IPS DF 4.7 (cell line): ENCODE measurements around the gene PNLIPRP2.

Source experiments
- DNase-seq: peaks from one replicate; pipeline ENCODE4 v3.0.0-alpha.2; 2013; ENCODE audit warnings: low spot score; ENCODE audit errors: extremely low read depth

The PNLIPRP2 gene

DNA sequence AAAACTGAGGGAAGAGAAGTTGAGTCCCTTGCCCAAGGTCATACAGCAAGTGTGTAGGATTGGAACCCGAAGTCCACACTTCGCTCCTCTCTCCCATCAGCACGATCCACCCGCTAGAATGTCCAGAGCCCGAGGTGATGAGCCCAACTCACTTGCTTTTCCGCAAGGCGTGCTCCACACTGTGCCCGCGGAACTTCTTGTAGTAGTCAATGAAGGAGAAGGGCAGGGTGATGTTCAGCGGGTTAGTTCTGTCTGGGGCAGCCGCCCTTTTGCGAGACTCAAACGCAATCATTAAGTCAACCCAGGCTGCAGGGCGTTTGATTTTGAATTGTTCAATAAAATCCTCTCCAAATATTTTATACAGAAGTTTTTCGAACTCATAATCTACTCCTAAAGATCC, 58.6 kb downstream of the PNLIPRP2 start:
- no peak for DNase-seq

DNA sequence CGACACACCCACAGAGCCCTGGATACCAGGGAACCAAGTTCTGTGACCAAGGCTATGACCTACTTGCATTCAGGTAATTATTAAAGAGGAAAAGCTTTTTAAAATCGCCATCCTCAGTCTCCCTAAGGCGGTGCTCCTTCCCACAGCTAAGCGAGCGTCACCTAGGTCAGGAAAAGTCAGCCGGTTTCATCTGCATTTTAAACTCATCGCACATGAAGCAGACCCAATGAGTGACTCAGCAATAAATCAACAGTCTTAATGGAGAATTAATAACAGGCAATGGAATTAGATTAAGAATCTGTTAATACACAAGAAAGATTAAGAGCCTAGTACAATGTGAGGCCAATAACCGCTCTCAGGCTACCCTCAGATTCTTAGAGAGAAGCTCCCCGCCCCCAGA, 62.4 kb downstream of the PNLIPRP2 start:
- no peak for DNase-seq

DNA sequence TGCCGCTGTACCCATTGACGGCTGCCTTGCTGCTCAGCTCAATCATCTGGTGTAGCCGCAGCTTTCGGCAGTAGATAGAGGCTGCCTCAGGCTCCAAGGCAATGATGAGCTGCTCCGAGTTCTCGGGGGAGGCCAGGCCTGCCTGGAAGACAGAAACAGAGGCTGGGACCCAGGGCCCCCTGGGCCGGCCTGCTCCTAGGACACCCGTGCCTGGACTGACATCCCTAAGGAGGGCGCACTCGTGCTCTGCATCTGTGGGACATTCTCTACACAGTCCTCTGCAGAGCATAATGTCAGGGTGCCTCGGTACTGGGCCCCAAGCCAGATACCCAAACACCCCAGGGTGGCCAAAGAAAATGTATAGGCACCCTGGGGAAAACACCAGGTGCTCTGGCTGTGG, 63.1 kb downstream of the PNLIPRP2 start:
- DNase-seq, result no peak

DNA sequence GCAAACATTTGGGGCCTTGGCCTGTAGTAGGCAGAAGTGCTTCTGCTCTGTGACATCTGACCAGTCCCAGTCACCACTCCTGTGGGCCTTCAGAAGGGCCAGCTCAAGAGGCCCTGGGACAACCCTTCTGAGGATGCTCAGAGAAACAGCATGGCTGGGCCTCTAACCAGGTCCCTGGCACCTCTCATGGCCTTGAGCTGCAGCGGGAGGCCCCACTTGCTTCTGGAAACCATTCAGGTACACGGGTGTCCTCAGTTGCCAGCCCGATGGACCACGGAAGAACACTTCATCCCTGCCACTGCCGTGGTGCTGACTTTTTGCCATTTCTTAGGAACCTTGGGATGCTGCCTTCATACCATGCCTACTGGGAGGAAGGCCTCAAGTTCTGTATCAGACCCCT, 64.0 kb downstream of the PNLIPRP2 start:
- no peak for DNase-seq

DNA sequence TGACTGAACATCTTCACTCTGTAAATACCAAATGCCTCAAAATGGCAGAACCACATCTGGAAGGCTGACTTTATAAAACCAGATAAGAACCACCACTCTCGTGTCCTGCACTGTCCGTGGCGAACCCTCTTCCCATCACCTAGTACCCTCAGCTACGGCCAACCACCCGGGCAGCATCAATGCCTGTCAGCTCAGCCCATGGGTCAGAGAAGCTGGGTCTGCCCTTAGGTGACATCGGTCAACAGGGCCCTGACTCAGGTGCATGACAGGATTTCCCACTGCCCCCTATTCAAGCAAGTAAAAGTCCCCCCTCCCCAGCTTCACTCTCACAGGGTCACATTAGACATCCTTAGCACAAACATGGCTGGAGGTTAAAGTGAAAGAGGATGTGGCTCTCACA, 65.1 kb downstream of the PNLIPRP2 start:
- DNase-seq, result no peak

DNA sequence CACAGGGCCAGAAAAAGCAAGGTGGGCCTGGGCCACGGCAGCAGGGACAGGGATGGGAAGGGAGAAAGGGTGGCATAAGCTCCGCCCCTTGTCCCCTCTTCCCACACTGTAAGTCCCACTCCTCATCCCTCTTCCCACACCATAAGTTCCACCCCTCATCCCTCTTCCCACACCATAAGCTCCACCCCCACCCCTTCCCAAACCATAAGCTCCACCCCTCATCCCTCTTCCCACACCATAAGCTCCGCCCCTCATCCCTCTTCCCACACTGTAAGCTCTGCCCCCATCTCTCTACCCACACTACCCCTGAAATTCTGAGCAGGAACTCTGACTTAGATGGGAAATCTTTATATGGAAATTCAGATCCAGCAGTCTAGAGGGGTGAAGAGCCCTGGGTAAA, 65.9 kb downstream of the PNLIPRP2 start:
- no peak for DNase-seq

DNA sequence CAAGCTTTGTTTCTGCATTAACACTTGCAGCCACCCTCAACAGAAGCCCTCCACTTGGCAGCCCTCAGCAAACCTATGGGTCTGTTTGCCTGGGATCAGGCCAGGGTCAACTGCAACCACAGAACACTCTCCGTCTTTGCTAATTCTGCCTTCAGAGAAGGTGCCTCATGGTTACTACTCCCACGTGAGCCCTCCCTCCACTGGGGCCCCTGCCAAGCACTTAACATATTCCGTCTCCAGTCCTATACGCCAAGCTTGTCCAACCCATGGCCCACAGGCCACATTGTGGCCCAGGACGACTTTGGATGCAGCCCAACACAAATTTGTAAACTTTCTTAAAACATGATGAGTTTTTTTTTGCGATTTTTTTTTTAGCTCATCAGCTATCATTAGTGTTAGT, 66.9 kb downstream of the PNLIPRP2 start:
- no peak for DNase-seq

DNA sequence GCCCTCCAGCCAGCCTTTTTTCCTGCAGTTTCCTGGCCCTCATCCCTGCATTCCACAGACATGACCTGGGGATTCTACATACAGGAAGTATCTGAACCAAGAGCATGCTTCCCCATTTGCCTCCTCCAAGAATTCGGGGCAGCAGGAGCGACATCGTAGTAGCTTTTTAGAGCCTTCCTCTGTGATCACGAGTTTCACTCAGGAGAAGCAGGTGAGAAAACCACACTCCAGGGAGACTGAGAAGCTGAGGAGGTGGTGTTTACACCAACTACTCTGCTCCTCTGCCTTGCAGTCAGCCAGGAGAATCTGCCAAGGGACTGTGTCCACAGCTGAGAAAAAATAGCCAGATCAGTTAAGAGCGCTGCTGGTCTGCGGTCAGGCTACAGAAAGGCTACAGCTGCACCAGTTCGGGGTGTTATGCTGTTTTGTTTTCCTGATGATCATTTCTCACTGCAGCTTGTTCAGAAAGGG, 67.5 kb downstream of the PNLIPRP2 start:
- DNase-seq, result no peak

DNA sequence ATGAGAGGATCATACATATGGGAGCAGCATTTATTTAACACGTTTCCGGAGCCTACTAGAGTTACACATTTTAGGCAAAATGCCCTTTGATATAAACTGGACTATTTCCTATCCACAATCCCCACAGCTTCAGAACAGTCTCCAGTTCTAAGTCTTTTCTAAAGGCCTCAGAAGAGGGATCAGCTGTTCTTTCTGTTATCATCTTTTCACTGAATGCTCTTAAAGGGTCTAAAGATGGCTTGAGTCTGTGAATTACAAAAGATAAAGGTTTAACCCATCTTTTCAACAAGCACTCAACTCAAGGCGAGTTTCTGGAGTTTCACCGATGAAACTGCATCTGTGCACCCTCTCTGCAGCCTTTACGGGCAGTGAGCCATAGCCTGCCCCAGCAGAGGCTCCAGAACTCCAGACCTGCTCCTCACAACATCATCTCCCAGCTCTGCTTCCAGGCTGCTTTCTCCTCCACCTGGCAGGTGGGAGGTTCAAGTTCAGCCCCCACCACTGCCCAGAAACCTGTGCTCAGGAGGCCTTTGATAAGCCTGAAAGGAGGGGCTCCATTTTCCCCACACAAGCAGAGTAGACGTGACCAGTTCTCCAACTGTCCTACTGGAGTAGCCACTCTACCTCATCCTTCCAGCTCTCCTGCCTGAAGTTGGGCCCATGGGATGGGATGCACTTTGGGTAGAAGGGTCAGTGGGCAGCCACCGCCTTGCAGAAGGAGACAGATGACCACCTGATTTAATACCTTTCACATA, 68.2 kb downstream of the PNLIPRP2 start:
- no peak for DNase-seq

DNA sequence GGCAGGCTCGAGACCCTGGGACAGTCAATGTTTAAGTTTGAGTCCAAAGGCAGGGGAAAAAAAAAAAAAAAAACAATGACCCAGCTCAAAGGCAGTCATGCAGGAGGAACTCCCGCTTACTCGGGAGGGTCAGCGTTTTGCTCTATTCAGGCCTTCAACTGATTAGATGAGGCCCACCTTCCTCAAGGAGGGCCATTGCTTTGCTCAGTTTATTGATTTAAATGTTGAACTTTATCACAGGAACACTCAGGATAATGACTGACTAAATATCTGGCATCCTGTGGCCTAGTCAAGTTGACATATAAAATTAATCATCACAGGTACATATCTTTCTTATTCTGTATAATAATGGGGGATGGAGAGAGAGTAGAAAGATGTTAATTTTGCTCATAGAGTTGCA, 69.0 kb downstream of the PNLIPRP2 start:
- DNase-seq, result no peak

DNA sequence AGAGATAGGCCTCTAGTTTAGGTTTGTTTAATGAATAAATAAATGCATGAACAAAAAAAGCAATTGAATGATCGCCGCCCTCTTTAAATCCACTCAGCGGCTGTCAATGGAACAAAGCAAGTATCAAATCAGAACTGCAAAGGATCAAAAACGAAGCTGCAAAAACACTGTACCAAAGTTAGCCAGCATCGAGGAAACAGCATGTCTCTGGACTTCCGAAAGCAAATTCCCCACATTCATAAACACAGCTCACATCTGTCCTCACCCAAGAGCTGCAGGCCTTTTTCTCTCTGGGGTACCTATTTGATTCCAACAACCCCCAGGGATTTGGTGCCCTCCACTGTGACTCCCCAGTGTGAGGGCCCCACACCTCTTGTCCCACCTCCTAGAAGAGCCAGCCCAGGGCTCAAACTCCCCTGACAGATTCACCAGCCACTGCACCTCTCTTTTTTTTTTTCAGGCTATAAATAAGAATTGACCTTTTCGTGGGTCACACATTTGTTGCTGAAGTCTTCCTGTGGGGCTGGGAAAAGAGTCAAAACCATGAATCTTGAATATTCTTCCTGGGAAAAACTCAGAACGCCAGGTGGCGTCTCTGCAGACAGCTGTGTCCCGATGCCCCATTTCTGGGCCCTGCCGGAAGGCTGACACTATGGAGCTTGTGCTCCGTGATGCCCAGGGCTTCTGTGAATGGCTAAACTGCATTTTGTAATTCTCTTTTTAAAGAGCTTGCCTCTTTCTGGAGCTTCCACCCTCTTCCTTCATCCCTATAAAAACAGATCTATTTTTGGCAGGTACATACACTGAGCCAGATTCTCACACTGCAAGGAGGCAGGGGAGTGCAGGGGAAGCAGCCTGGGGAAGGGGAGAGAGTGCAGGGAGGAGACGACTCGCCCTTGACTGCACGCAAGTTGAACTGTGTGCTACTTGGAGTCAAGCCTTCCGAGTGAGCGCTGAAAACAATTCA, 69.9 kb downstream of the PNLIPRP2 start:
- DNase-seq, result no peak

DNA sequence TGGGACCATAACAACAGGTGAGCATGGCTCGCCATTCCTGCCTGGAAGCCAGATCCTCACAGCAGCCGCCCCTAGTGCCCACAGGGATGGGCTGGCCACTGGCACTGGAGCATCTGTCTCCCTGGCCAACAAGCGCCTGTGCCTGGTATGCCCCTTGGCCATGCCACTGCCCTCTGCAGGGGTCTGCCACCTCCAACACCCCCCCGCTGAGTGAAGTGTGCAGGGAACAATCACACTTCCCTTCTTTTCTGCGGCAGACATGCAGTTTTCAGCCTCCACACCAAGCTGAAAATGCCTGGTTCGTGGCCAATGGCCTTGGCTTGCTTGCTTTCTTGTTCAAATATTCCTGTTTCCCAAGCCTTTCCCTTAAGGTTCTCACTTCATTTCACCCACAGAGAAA, 70.9 kb downstream of the PNLIPRP2 start:
- no peak for DNase-seq

DNA sequence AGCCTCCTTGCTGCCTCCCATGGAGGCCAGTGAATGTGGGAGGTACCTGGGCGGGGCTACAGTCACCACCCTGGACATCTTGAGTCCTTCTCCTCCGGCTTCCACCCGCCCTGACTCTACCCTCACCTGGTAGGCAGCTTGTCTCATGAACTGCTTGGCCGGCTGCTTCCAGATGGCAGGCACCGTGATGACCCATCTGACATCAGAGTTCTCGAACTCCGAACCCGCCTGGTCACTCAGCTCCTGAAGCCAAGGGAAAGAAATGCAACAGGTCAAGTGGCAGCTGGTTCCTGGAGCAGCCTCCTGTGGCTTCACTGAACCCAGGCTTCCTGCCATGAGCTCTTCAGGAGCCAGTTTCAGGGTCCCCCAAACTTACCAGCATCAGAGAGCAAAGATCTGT, 71.5 kb downstream of the PNLIPRP2 start:
- DNase-seq, result no peak

DNA sequence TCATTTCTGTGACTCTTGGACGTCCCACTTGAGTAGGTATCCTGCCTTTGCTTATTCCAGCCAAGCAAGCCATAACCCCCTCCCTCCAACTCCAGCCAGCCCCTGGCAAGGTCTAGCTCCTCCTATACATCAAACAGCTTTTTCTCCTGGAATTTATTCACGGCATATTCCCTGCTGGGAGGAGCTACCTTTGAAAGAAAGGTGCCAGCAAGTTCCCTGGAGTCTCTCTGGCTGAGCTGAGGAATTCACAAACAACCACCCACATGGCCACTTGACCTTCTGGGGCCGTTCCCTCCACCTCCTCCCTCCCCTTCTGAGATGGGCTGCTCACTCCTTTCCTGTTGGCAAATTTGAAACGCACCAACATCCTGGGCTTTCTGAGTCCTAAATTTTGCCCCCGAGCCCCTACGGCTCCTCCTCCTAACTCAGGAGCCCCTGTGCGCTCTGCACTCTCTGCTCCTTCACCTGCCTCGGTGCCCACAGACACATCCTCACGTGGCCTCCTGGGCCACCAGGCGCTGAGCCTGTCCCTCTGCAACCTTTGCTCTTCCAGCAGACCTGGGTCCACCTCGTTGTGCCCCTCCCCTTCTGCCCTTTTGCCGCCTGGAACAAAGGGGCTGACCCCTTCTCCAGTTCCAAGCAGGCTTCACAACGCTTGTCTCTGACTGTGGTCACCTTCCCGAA, 73.6 kb downstream of the PNLIPRP2 start:
- DNase-seq, result no peak
